ENCODE results near the gene NCK1. TPM values are rescaled to one million over a fixed set of nuclear protein-coding genes. Genes with fewer than 3 reads are reported as not detected.

Gene NCK1
- total RNA-seq, 1 donor, result 42.6 TPM

DNA sequence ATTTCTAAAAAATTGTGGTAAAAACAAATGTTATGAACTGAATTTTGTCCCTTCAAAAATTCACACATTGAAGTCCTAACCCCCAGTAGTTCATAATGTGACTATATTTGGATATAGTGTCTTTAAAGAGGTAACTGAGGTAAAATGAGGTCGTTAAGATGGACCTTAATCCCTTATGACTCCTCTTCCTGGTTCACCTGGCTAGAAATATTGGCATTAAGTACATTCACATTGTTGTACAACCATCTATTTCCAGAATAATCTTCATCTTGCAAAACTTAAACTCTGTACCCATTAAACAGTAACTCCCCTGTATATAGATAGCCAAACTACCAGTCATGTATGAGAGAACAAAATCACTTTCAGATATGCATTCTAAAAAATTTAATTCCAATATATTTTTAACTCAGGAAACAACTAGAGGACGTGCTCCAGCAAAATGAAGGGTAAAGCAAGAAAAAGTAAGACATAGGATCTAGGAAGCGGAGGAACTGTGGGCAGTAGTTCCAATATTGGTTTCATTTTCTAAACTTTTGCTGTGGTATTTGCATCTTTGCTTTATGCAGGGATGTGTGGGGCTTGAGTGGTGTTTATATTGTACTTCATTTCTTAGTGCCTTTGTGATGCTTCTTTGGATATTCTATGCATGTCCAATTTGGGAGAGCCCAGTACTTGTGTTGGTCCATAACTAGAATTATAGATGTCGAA lies 59.0 kb downstream of the NCK1 start:
- no peak for TF ChIP-seq CTCF (IDR thresholded peaks at IDR 0.05; ENCODE audit: insufficient read depth, low read length)
- H3K4me3 ChIP-seq (ENCODE audit: low read depth, low read length), result no peak overlapping the region
- no peak for DNase-seq (ENCODE audit: low read depth)

DNA sequence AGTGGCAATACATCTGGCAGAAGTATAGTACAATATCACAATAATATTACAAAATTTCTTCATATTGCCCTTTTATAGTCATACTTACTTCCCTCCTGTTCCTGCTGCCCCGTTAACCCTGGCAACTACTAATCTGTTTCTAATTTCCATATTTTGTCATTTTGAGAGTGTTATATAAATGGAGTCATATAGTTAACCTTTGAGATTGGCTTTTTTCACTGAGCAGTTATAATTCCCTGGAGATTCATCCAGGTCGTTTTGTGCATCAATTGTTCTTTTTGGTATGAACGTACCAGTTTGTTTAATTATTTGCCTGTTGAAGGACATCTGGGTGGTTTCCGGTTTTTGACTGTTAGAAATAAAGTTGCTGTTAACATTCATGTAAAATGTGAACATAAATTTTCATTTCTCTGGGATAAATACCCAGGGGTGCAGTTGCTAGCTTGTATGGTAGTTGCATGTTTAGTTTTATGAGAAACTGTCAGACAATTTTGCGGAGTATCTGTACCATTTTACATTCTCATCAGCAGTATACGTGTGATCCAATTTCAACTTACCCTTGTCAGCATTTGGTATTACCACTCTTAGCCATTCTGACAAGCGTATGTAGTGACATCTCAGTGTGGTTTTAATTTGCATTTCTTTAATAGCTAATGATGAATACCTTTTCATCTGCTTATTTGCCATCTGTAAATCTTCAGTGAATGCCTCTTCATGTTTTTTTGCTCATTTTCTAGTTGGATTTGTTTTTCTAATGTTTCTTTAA lies 63.6 kb downstream of the NCK1 start:
- peak; percentile 7 for DNase-seq (ENCODE audit: low read depth)
- no peak overlapping the region for H3K4me3 ChIP-seq (ENCODE audit: low read depth, low read length)
- no peak for TF ChIP-seq CTCF (IDR thresholded peaks at IDR 0.05; ENCODE audit: insufficient read depth, low read length)

DNA sequence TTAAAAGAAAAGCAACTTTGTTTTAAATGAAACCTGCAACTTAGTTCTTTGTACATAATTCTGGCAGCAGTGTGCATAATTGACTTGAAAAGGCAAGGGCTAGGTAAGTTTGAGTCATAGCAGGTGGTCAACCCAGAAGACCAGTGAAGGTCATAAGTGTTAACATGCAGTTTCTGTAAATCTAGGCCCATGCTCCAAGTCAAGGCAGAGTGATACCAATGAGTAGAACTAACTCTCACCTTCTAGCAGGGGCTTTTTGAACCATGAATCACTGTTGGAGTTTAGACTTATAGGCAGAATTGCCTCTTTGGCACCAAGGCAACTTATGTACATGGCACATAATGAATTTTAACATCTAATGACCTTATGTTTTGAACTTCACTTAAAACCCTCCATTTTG lies 66.2 kb downstream of the NCK1 start:
- DNase-seq (ENCODE audit: low read depth), result no peak
- no peak for TF ChIP-seq CTCF (IDR thresholded peaks at IDR 0.05; ENCODE audit: insufficient read depth, low read length)
- no peak overlapping the region for H3K4me3 ChIP-seq (ENCODE audit: low read depth, low read length)

DNA sequence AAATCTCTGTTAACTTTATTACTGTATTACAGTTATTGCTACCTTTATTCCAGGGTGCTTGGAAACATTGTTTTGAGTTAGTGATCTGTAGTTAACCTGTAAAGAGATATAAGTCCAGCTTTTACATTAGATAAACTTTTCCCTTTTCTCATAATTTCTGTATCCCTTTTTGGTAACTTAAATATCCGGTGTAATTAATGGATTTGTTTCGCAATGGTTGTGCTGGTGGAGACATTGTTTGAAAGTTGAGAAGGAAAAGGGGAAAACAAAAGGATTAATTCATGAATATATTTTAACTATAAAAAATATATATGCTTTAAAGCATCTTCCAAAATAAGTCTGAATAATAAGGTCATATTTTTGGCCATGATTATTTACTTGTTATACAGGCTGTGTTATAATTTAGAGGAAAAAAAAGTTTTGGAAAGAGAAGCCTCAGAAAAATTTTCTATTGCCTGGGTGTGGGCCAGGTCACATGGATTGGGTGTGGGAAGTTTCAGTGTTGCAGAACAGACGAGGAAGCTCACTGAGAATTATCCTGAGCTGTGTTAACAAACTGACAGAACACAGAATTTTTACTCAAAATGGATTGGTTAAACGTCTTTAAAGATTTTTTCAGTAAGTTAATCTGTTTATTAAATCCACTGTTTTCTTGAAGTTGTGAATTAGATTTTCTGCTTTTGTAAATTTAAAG lies 68.1 kb downstream of the NCK1 start:
- peak; percentile 68 for DNase-seq (ENCODE audit: low read depth)
- TF ChIP-seq CTCF (IDR thresholded peaks at IDR 0.05; ENCODE audit: insufficient read depth, low read length), result no peak
- peak overlapping the region; percentile 32 for H3K4me3 ChIP-seq (ENCODE audit: low read depth, low read length)

DNA sequence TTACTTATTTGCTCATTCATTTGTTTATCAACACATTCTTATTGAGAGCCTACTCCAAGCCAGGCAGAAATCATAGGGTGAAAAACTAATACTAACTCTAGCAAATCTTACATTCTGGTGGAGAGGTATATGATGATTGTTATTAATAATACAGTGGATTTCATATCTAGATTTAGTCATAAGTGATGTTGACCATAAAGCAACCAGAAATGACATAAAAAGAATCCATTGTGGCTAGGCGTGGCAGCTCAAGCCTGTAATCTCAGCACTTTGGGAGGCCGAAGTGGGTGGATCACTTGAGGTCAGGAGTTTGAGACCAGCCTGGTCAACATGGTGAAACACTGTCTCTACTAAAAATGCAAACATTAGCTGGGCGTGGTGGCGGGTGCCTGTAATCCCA lies 69.6 kb downstream of the NCK1 start:
- TF ChIP-seq CTCF (IDR thresholded peaks at IDR 0.05; ENCODE audit: insufficient read depth, low read length), result no peak
- H3K4me3 ChIP-seq (ENCODE audit: low read depth, low read length), result no peak overlapping the region
- no peak for DNase-seq (ENCODE audit: low read depth)

DNA sequence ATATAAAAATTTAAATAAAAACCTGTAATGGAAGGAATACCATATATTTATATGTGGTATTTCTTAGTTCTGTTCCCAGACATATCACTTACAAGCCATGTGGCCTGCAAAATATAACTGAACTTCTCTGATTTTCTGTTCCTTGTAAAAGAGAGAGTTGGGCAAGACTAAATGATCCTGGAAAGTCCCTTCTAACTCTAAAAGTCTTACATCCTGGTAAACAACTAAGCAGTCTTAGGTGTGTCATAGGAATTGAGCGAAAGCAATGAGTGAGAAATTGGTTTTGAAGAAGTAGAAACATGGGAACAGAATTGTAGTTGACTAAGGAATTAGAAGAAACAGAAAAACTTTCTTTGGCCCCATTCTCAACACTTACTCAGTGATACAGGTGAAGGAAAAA lies 70.5 kb downstream of the NCK1 start:
- no peak for DNase-seq (ENCODE audit: low read depth)
- no peak for TF ChIP-seq CTCF (IDR thresholded peaks at IDR 0.05; ENCODE audit: insufficient read depth, low read length)
- no peak overlapping the region for H3K4me3 ChIP-seq (ENCODE audit: low read depth, low read length)
